Natural killer cell (primary cell): Measurements from ENCODE around the gene ATP5F1E. TPM values are rescaled to one million over a fixed set of nuclear protein-coding genes. Genes with fewer than 3 reads are reported as not detected.

Experiments
- ATAC-seq, 3 donors: fragments of 150-1000 bp in 2 of 3; fragments of 200-7000 bp in 1 of 3; cut with Tn5 transposase; 1 replicate in 1 of 3; 2 replicates in 2 of 3; pipeline ENCODE4 v1.10.0; 2021; ENCODE audit warnings: mild to moderate bottlenecking in 2 of 3, moderate library complexity in 2 of 3
- DNase-seq, 2 donors: peaks; one replicate each; pipeline versions ENCODE4 v3.0.0 to v3.0.0-alpha.2; 2013 to 2021; ENCODE audit warnings: mixed read lengths in 1 of 2
- H3K27ac ChIP-seq: one replicate; pipeline ENCODE4 v1.5.1; 2013; ENCODE audit warnings: mild to moderate bottlenecking, low read length
- H3K27me3 ChIP-seq: one replicate; pipeline ENCODE4 v1.6.1; 2013; ENCODE audit warnings: low read length; ENCODE audit not compliant: control insufficient read depth, insufficient read depth
- H3K36me3 ChIP-seq: one replicate; pipeline ENCODE4 v1.6.1; 2013; ENCODE audit warnings: low read length; ENCODE audit not compliant: control insufficient read depth, insufficient read depth
- H3K4me1 ChIP-seq: one replicate; pipeline ENCODE4 v1.6.1; 2013; ENCODE audit warnings: low read length; ENCODE audit not compliant: control insufficient read depth, insufficient read depth
- H3K4me3 ChIP-seq: one replicate; pipeline ENCODE4 v1.5.1; 2013; ENCODE audit warnings: low read length
- H3K9me3 ChIP-seq: one replicate; pipeline ENCODE4 v1.6.1; 2013; ENCODE audit warnings: low read length; ENCODE audit not compliant: control insufficient read depth, insufficient read depth
- H3K27ac Mint-ChIP-seq, 2 donors: one replicate each; pipeline ENCODE4 v1.8.0; 2022; ENCODE audit warnings: mild to moderate bottlenecking in 2 of 2, mixed read lengths in 2 of 2, moderate library complexity in 1 of 2
- H3K27me3 Mint-ChIP-seq, 2 donors: one replicate each; pipeline ENCODE4 v1.8.0; 2022; ENCODE audit warnings: low read depth in 2 of 2, mixed read lengths in 2 of 2
- H3K36me3 Mint-ChIP-seq: one replicate; pipeline ENCODE4 v1.8.0; 2022; ENCODE audit warnings: mixed read lengths
- H3K4me1 Mint-ChIP-seq, 2 donors: one replicate each; pipeline ENCODE4 v1.8.0; 2022; ENCODE audit warnings: mixed read lengths in 2 of 2
- H3K4me3 Mint-ChIP-seq: one replicate; pipeline ENCODE4 v1.8.0; 2022; ENCODE audit warnings: mild to moderate bottlenecking, moderate library complexity, mixed read lengths
- H3K9me3 Mint-ChIP-seq, 2 donors: one replicate each; pipeline ENCODE4 v1.8.0; 2022; ENCODE audit warnings: mixed read lengths in 2 of 2
- WGBS: methylation state at CpG from one replicate; pipeline ENCODE4 v1.1.7; 2013; ENCODE audit warnings: missing lambda C conversion rate; ENCODE audit not compliant: insufficient coverage; 5-methylcytosine and 5-hydroxymethylcytosine counted together
- intact Hi-C: fragments of 100-400 bp; cut with micrococcal nuclease; formaldehyde crosslinking; loops from one replicate; pipeline ENCODE4 v1.14.2; 2022
- total RNA-seq, 4 donors: library from RNA; stranded (reverse); fragments of 120-200 nt in 1 of 4; gene quantifications; one replicate each; pipeline versions ENCODE4 v1.2.3 to v1.2.4, GENCODE V29; 2013 to 2022
- TF ChIP-seq, protein P1 (sequence below): fragments of 200-600 bp; IDR thresholded peaks from one replicate; pipeline ENCODE4 v1.8.0; 2022; ENCODE audit warnings: antibody characterized with exemption

ATP5F1E gene
- total RNA-seq, 3 donors from 2014 or later (not counting 1 experiment from before 2014, with no cell fraction given): 45.9 to 58.0 (median 50.8) TPM

DNA sequence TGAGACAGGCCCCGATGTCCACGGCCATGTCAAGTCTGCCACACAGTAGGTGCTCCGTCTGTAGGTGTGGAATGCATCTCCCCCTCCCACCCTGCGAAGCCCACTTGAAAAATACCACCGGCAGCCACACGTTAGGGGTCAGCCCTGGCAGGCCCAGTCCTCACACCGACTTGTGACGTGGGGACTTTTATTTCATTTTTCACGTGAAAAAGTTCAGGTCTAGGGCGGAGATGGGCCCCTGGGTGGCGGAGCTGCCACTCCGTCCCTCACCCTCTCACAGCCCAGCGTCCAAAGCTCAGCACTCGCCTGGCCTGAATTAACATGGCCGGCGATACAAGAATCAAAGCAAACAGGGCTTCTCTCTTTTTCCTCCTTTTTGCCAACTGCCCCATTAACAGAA lies 16.7 kb downstream of the ATP5F1E start:
- no peak for ATAC-seq
- 94% methylated on average over 16 of the region's 16 CpGs for WGBS
- Mint-ChIP-seq H3K4me3 (no peak overlapping the region), H3K9me3 (no peaks in the 10 kb centered on the region), H3K36me3 (no peaks in the 10 kb centered on the region), H3K27me3 (no peaks in the 10 kb centered on the region), H3K4me1 (peaks cover 35 to 46% of the 10 kb centered on the region in 2 donors), H3K27ac (no peak overlapping the region)
- intact Hi-C loops: no loop called here
- Histone ChIP-seq H3K4me3 (no peak overlapping the region), H3K27ac (no peak overlapping the region), H3K27me3 (no peaks in the 10 kb centered on the region), H3K9me3 (no peaks in the 10 kb centered on the region), H3K4me1 (peaks cover 32% of the 10 kb centered on the region), H3K36me3 (no peaks in the 10 kb centered on the region)
- DNase-seq: no peak
- TF ChIP-seq, protein P1, sequence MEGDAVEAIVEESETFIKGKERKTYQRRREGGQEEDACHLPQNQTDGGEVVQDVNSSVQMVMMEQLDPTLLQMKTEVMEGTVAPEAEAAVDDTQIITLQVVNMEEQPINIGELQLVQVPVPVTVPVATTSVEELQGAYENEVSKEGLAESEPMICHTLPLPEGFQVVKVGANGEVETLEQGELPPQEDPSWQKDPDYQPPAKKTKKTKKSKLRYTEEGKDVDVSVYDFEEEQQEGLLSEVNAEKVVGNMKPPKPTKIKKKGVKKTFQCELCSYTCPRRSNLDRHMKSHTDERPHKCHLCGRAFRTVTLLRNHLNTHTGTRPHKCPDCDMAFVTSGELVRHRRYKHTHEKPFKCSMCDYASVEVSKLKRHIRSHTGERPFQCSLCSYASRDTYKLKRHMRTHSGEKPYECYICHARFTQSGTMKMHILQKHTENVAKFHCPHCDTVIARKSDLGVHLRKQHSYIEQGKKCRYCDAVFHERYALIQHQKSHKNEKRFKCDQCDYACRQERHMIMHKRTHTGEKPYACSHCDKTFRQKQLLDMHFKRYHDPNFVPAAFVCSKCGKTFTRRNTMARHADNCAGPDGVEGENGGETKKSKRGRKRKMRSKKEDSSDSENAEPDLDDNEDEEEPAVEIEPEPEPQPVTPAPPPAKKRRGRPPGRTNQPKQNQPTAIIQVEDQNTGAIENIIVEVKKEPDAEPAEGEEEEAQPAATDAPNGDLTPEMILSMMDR: no peak

DNA sequence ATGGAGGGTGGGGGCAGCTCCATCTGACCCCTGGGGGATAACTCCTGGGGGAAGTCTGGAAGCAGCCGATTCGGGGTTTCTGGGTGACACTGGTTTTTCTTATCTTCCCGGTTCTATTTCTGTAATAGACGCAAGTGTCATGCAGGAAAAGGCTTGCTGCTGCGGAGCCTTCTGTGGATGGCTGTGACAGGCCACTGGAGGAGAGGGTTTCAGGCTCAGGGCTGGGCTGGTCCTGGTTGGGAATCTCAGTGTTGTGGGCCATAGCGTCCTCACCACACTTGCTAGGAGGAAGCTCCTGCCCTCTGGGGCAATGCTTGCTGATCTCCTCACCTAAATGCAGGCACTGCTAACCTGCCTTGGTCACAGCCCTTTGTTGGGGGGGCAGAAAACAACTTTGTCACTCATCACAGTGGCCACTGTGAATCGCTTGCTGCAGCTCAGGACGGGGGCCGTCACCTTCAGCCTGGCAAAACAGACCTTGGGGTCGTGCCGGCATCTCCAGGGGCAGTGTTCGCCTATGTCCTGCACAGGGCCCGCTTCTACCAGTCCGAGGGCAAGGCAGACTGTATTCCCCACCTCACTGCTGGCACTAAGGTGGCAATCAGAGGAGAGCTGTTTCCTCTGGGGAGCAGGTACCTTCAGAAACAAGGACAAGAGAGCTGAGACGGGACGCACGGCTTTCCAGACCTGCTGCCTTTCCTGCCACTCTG lies 17.3 kb downstream of the ATP5F1E start:
- Histone ChIP-seq H3K36me3 (no peaks in the 10 kb centered on the region), H3K4me1 (peaks cover 32% of the 10 kb centered on the region), H3K27me3 (no peaks in the 10 kb centered on the region), H3K9me3 (no peaks in the 10 kb centered on the region), H3K4me3 (no peak overlapping the region), H3K27ac (no peak overlapping the region)
- Mint-ChIP-seq H3K4me1 (peaks cover 35 to 46% of the 10 kb centered on the region in 2 donors), H3K4me3 (no peak overlapping the region), H3K27me3 (no peaks in the 10 kb centered on the region), H3K27ac (peak overlapping the region; percentile 34 to 57), H3K36me3 (no peaks in the 10 kb centered on the region), H3K9me3 (no peaks in the 10 kb centered on the region)
- intact Hi-C loops: no loop called here
- no peak for ATAC-seq
- TF ChIP-seq, protein P1: no peak
- peak in 1 of 2 donors; percentile 4 for DNase-seq
- 83% methylated on average over 17 of the region's 17 CpGs for WGBS

DNA sequence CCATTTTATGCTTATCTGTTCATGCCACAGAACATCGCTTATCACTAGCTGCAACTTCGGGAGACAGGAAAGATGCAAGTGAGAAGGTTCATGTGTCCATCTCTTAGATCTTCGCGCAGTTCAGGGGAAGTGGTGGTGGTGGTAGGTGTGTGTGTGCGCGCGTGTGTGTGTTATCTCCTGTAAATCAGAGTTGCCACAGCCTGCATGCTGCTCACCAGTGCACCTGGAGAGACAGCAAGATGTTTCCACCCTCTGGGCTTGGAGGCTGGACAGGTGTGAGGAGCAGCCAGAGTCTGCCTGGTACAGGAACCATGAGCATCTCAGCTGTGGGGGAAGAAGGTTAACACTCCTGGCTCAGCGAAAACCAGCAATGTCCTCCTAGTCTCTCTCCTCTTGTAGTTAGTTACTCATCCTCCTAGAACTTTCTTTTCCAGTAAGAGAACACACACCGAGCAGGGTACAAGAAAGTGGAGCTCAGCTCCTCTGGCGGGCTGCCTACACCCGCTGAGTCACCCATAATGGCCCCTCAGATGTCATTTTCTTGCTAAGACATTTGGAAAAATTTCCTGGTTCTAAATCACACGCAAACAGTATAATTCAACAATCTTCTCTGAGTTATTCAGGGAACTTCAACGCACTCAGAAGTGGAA lies 18.1 kb downstream of the ATP5F1E start:
- no peaks in the 10 kb centered on the region for H3K36me3 ChIP-seq
- no peaks in the 10 kb centered on the region for H3K9me3 ChIP-seq
- ATAC-seq: peak; percentile 49 to 66 (median 60)
- TF ChIP-seq, protein P1: no peak
- peak overlapping the region; percentile 21 for H3K4me3 Mint-ChIP-seq
- H3K36me3 Mint-ChIP-seq: no peaks in the 10 kb centered on the region
- H3K4me3 ChIP-seq: no peak overlapping the region
- peaks cover 32% of the 10 kb centered on the region for H3K4me1 ChIP-seq
- intact Hi-C loops: no loop called here
- DNase-seq: peak; percentile 15 to 45
- H3K9me3 Mint-ChIP-seq: no peaks in the 10 kb centered on the region
- no peaks in the 10 kb centered on the region for H3K27me3 ChIP-seq
- H3K4me1 Mint-ChIP-seq: peaks cover 35 to 43% of the 10 kb centered on the region in 2 donors
- WGBS: 39% methylated on average over 13 of the region's 13 CpGs
- no peaks in the 10 kb centered on the region for H3K27me3 Mint-ChIP-seq
- no peak overlapping the region for H3K27ac ChIP-seq
- peak overlapping the region; percentile 34 to 57 for H3K27ac Mint-ChIP-seq
